ENCODE measurements around the gene F8. TPM values are rescaled to one million over a fixed set of nuclear protein-coding genes. Genes with fewer than 3 reads are reported as not detected.

Gene F8
- total RNA-seq, 1 experiment from 2014 or later, result 15.2 TPM

- no peaks in the 10 kb centered on the region for H3K4me1 ChIP-seq (replicated peaks; ENCODE audit: insufficient read depth)
- H3K27ac ChIP-seq, result no peak overlapping the region
- BruUV-seq (replicated peaks), result no TSS peak
- no peaks in the 10 kb centered on the region for H3K27me3 ChIP-seq (ENCODE audit: insufficient read depth, low read depth)
- no peaks in the 10 kb centered on the region for H3K9me3 ChIP-seq (ENCODE audit: insufficient read depth, low read depth)
- H3K4me2 ChIP-seq, result no peak overlapping the region
- H3F3A ChIP-seq (ENCODE audit: insufficient read depth, low read depth), result no peaks in the 10 kb centered on the region
- CTCF ChIA-PET, result no interaction called here
- H3K36me3 ChIP-seq (ENCODE audit: low read depth), result no peaks in the 10 kb centered on the region
- H2AFZ ChIP-seq, result no peak overlapping the region
- H4K20me1 ChIP-seq (ENCODE audit: insufficient read depth), result no peaks in the 10 kb centered on the region
- H3K9me2 ChIP-seq (ENCODE audit: insufficient read depth), result no peaks in the 10 kb centered on the region
- intact Hi-C loops (cut with micrococcal nuclease; ENCODE audit: unreplicated experiment), result no loop called here
- H3K79me2 ChIP-seq (ENCODE audit: low read depth), result no peaks in the 10 kb centered on the region
- no peak for TF ChIP-seq EZH2 (IDR thresholded peaks at IDR 0.05; ENCODE audit: low read depth)
- TF ChIP-seq, protein P1, sequence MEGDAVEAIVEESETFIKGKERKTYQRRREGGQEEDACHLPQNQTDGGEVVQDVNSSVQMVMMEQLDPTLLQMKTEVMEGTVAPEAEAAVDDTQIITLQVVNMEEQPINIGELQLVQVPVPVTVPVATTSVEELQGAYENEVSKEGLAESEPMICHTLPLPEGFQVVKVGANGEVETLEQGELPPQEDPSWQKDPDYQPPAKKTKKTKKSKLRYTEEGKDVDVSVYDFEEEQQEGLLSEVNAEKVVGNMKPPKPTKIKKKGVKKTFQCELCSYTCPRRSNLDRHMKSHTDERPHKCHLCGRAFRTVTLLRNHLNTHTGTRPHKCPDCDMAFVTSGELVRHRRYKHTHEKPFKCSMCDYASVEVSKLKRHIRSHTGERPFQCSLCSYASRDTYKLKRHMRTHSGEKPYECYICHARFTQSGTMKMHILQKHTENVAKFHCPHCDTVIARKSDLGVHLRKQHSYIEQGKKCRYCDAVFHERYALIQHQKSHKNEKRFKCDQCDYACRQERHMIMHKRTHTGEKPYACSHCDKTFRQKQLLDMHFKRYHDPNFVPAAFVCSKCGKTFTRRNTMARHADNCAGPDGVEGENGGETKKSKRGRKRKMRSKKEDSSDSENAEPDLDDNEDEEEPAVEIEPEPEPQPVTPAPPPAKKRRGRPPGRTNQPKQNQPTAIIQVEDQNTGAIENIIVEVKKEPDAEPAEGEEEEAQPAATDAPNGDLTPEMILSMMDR (conservative IDR thresholded peaks at IDR 0.05), result no peak
- no peak for DNase-seq
- POLR2A ChIA-PET (ENCODE audit: unreplicated experiment), result no interaction called here
- H3K4me3 ChIP-seq, result no peak overlapping the region
These were observed 32.0 kb downstream of the F8 start for GRCh38 chrX:154990496-154990895.

- Histone ChIP-seq H3K4me3 (no peak overlapping the region), H3K27ac (no peak overlapping the region), H3K36me3 (ENCODE audit: low read depth) (no peaks in the 10 kb centered on the region), H4K20me1 (ENCODE audit: insufficient read depth) (no peaks in the 10 kb centered on the region), H3K9me2 (ENCODE audit: insufficient read depth) (no peaks in the 10 kb centered on the region), H3K4me1 (replicated peaks; ENCODE audit: insufficient read depth) (no peaks in the 10 kb centered on the region), H3K79me2 (ENCODE audit: low read depth) (no peaks in the 10 kb centered on the region), H3K9me3 (ENCODE audit: insufficient read depth, low read depth) (no peaks in the 10 kb centered on the region), H3F3A (ENCODE audit: insufficient read depth, low read depth) (no peaks in the 10 kb centered on the region), H3K4me2 (no peak overlapping the region), H2AFZ (no peak overlapping the region), H3K27me3 (ENCODE audit: insufficient read depth, low read depth) (no peaks in the 10 kb centered on the region)
- intact Hi-C loops (cut with micrococcal nuclease; ENCODE audit: unreplicated experiment), result loop anchor here (10.0 kb wide), 2 partner anchors 226 to 666 kb away; partner anchors contain the start of gene VBP1
- TF ChIP-seq, protein P1 (conservative IDR thresholded peaks at IDR 0.05), result no peak
- no peak for TF ChIP-seq EZH2 (IDR thresholded peaks at IDR 0.05; ENCODE audit: low read depth)
- CTCF ChIA-PET, result interaction anchor here (0.6 kb wide), 1 partner anchor 226 kb away, joined by 7 read pairs; no protein-coding TSS in a partner anchor
- BruUV-seq (replicated peaks), result no TSS peak
- no peak for DNase-seq
- POLR2A ChIA-PET (ENCODE audit: unreplicated experiment), result interaction anchor here (0.6 kb wide), 1 partner anchor 703 kb away, joined by 3 read pairs; no protein-coding TSS in a partner anchor
These were observed 33.8 kb downstream of the F8 start for GRCh38 chrX:154988719-154989118.

GRCh38 chrX:154987940-154988339 is 34.6 kb downstream of the F8 start:
- Histone ChIP-seq H3K4me3 (no peak overlapping the region), H2AFZ (no peak overlapping the region), H3K9me3 (ENCODE audit: insufficient read depth, low read depth) (no peaks in the 10 kb centered on the region), H3K27me3 (ENCODE audit: insufficient read depth, low read depth) (no peaks in the 10 kb centered on the region), H3K9me2 (ENCODE audit: insufficient read depth) (no peaks in the 10 kb centered on the region), H3F3A (ENCODE audit: insufficient read depth, low read depth) (no peaks in the 10 kb centered on the region), H3K27ac (no peak overlapping the region), H4K20me1 (ENCODE audit: insufficient read depth) (no peaks in the 10 kb centered on the region), H3K36me3 (ENCODE audit: low read depth) (no peaks in the 10 kb centered on the region), H3K4me1 (replicated peaks; ENCODE audit: insufficient read depth) (no peaks in the 10 kb centered on the region), H3K79me2 (ENCODE audit: low read depth) (no peaks in the 10 kb centered on the region), H3K4me2 (no peak overlapping the region)
- intact Hi-C loops (cut with micrococcal nuclease; ENCODE audit: unreplicated experiment), result loop anchor here (10.0 kb wide), 2 partner anchors 227 to 667 kb away; partner anchors contain the start of gene VBP1
- TF ChIP-seq EZH2 (IDR thresholded peaks at IDR 0.05; ENCODE audit: low read depth), result no peak
- TF ChIP-seq, protein P1 (conservative IDR thresholded peaks at IDR 0.05), result no peak
- no TSS peak for BruUV-seq (replicated peaks)
- DNase-seq, result no peak
- ChIA-PET CTCF (interaction anchor here (0.6 kb wide), 1 partner anchor 226 kb away, joined by 7 read pairs; no protein-coding TSS in a partner anchor), POLR2A (ENCODE audit: unreplicated experiment) (interaction anchor here (0.6 to 0.7 kb wide), 2 partner anchors 123 to 704 kb away, joined by 3 to 9 read pairs; no protein-coding TSS in a partner anchor)
